GM21381 (cell line): ENCODE data around the gene TET1.
A peak's percentile ranks its signal among the peaks of the same experiment; 100 is the strongest.
"Not testable (repeated sequence)": the region's sequence is repeated elsewhere in the genome, so short reads cannot be mapped to it uniquely, and the experiment has no call there.

ENCODE experiments used
- ATAC-seq: cut with Tn5 transposase; IDR thresholded peaks from one replicate; pipeline ENCODE4 v1.9.1; 2021; ENCODE audit warnings: mild to moderate bottlenecking, moderate library complexity; ENCODE audit not compliant: unreplicated experiment

Gene TET1

GRCh38 chr10:68696018-68696417 is 135.9 kb downstream of the TET1 start:
- ATAC-seq = no peak

- ATAC-seq = no peak
Observed at GRCh38 chr10:68697106-68697505, 137.0 kb downstream of the TET1 start.

GRCh38 chr10:68700197-68700596 is 140.1 kb downstream of the TET1 start:
- ATAC-seq = no peak

GRCh38 chr10:68705548-68705947 is 145.4 kb downstream of the TET1 start:
- ATAC-seq = no peak

- not testable (repeated sequence) for ATAC-seq
Observed at GRCh38 chr10:68708987-68709386, 148.8 kb downstream of the TET1 start.

- ATAC-seq = not testable (repeated sequence)
Observed at GRCh38 chr10:68713065-68713464, 152.9 kb downstream of the TET1 start.

GRCh38 chr10:68717435-68717834 is 157.3 kb downstream of the TET1 start:
- ATAC-seq = no peak

- peak; percentile 98 for ATAC-seq
Observed at GRCh38 chr10:68720793-68721672, 160.9 kb downstream of the TET1 start, which contains the start of gene CCAR1. CCAR1 (plus strand) TSS chr10:68721239; CDS start chr10:68722505, 1,266 bp downstream.

- no peak for ATAC-seq
Observed at GRCh38 chr10:68721673-68722335, 161.7 kb downstream of the TET1 start.

- ATAC-seq = no peak
Observed at GRCh38 chr10:68725016-68725415, 164.9 kb downstream of the TET1 start.

- no peak for ATAC-seq
Observed at GRCh38 chr10:68727146-68727545, 167.0 kb downstream of the TET1 start.

GRCh38 chr10:68732651-68733050 is 172.5 kb downstream of the TET1 start:
- ATAC-seq = no peak

GRCh38 chr10:68734349-68734748 is 174.2 kb downstream of the TET1 start:
- ATAC-seq = no peak

GRCh38 chr10:68735119-68735518 is 175.0 kb downstream of the TET1 start:
- ATAC-seq = no peak

GRCh38 chr10:68735739-68736138 is 175.6 kb downstream of the TET1 start:
- ATAC-seq = not testable (repeated sequence)

- not testable (repeated sequence) for ATAC-seq
Observed at GRCh38 chr10:68740676-68741075, 180.5 kb downstream of the TET1 start.

GRCh38 chr10:68742397-68742796 is 182.3 kb downstream of the TET1 start:
- ATAC-seq = no peak
